ENCODE measurements around the gene SLC7A14. TPM values are rescaled to one million over a fixed set of nuclear protein-coding genes. Genes with fewer than 3 reads are reported as not detected.

SLC7A14 gene
- polyA plus RNA-seq, 3 donors from 2014 or later: not detected

GRCh38 chr3:170517242-170517945 is 68.5 kb downstream of the SLC7A14 start:
- Mint-ChIP-seq H3K36me3 (no peaks in the 10 kb centered on the region), H3K4me3 (no peak overlapping the region), H3K27ac (no peak overlapping the region), H3K27me3 (ENCODE audit: low read depth in 3 of 3) (peaks cover 0 to 7% (median 0%) of the 10 kb centered on the region in 3 donors), H3K4me1 (no peaks in the 10 kb centered on the region), H3K9me3 (no peaks in the 10 kb centered on the region)
- DNase-seq: no peak

- no peak for DNase-seq
- Mint-ChIP-seq H3K9me3 (no peaks in the 10 kb centered on the region), H3K27ac (no peak overlapping the region), H3K4me3 (no peak overlapping the region), H3K27me3 (ENCODE audit: low read depth in 3 of 3) (peaks cover 0 to 14% (median 0%) of the 10 kb centered on the region in 3 donors), H3K4me1 (no peaks in the 10 kb centered on the region), H3K36me3 (no peaks in the 10 kb centered on the region)
Observed at GRCh38 chr3:170513642-170514041, 72.2 kb downstream of the SLC7A14 start.

- Mint-ChIP-seq H3K9me3 (no peaks in the 10 kb centered on the region), H3K27ac (no peak overlapping the region), H3K27me3 (ENCODE audit: low read depth in 3 of 3) (peaks cover 0 to 11% (median 0%) of the 10 kb centered on the region in 3 donors), H3K4me3 (no peak overlapping the region), H3K36me3 (no peaks in the 10 kb centered on the region), H3K4me1 (no peaks in the 10 kb centered on the region)
- no peak for DNase-seq
Observed at GRCh38 chr3:170511371-170511770, 74.5 kb downstream of the SLC7A14 start.

GRCh38 chr3:170508839-170509238 is 77.0 kb downstream of the SLC7A14 start:
- no peaks in the 10 kb centered on the region for H3K9me3 Mint-ChIP-seq
- no peaks in the 10 kb centered on the region for H3K36me3 Mint-ChIP-seq
- no peaks in the 10 kb centered on the region for H3K4me1 Mint-ChIP-seq
- H3K27me3 Mint-ChIP-seq (ENCODE audit: low read depth in 3 of 3): peaks cover 0 to 10% (median 0%) of the 10 kb centered on the region in 3 donors
- DNase-seq: no peak
- no peak overlapping the region for H3K27ac Mint-ChIP-seq
- no peak overlapping the region for H3K4me3 Mint-ChIP-seq

- H3K4me3 Mint-ChIP-seq: no peak overlapping the region
- no peaks in the 10 kb centered on the region for H3K36me3 Mint-ChIP-seq
- no peaks in the 10 kb centered on the region for H3K4me1 Mint-ChIP-seq
- no peaks in the 10 kb centered on the region for H3K9me3 Mint-ChIP-seq
- DNase-seq: no peak
- H3K27me3 Mint-ChIP-seq (ENCODE audit: low read depth in 3 of 3): peaks cover 0 to 10% (median 0%) of the 10 kb centered on the region in 3 donors
- no peak overlapping the region for H3K27ac Mint-ChIP-seq
Observed at GRCh38 chr3:170508291-170508690, 77.6 kb downstream of the SLC7A14 start.

GRCh38 chr3:170507063-170507462 is 78.8 kb downstream of the SLC7A14 start:
- Mint-ChIP-seq H3K4me3 (no peak overlapping the region), H3K27ac (no peak overlapping the region), H3K4me1 (no peaks in the 10 kb centered on the region), H3K27me3 (ENCODE audit: low read depth in 3 of 3) (peaks cover 0 to 10% (median 0%) of the 10 kb centered on the region in 3 donors), H3K9me3 (no peaks in the 10 kb centered on the region), H3K36me3 (no peaks in the 10 kb centered on the region)
- DNase-seq: no peak

GRCh38 chr3:170506556-170506955 is 79.3 kb downstream of the SLC7A14 start:
- Mint-ChIP-seq H3K4me3 (no peak overlapping the region), H3K27me3 (ENCODE audit: low read depth in 3 of 3) (peaks cover 0 to 10% (median 3%) of the 10 kb centered on the region in 3 donors), H3K9me3 (no peaks in the 10 kb centered on the region), H3K4me1 (no peaks in the 10 kb centered on the region), H3K27ac (no peak overlapping the region), H3K36me3 (no peaks in the 10 kb centered on the region)
- DNase-seq: no peak

- DNase-seq: no peak
- no peak overlapping the region for H3K4me3 Mint-ChIP-seq
- H3K4me1 Mint-ChIP-seq: no peaks in the 10 kb centered on the region
- H3K27me3 Mint-ChIP-seq (ENCODE audit: low read depth in 3 of 3): peaks cover 0 to 7% (median 3%) of the 10 kb centered on the region in 3 donors
- no peak overlapping the region for H3K27ac Mint-ChIP-seq
- no peaks in the 10 kb centered on the region for H3K9me3 Mint-ChIP-seq
- no peaks in the 10 kb centered on the region for H3K36me3 Mint-ChIP-seq
Observed at GRCh38 chr3:170502297-170502696, 83.6 kb downstream of the SLC7A14 start.

GRCh38 chr3:170500995-170501394 is 84.9 kb downstream of the SLC7A14 start:
- Mint-ChIP-seq H3K27ac (no peak overlapping the region), H3K4me1 (no peaks in the 10 kb centered on the region), H3K27me3 (ENCODE audit: low read depth in 3 of 3) (peaks cover 0 to 7% (median 3%) of the 10 kb centered on the region in 3 donors), H3K36me3 (no peaks in the 10 kb centered on the region), H3K9me3 (no peaks in the 10 kb centered on the region), H3K4me3 (no peak overlapping the region)
- no peak for DNase-seq

GRCh38 chr3:170500462-170500861 is 85.4 kb downstream of the SLC7A14 start:
- no peaks in the 10 kb centered on the region for H3K9me3 Mint-ChIP-seq
- no peak overlapping the region for H3K4me3 Mint-ChIP-seq
- no peaks in the 10 kb centered on the region for H3K4me1 Mint-ChIP-seq
- no peaks in the 10 kb centered on the region for H3K36me3 Mint-ChIP-seq
- H3K27ac Mint-ChIP-seq: no peak overlapping the region
- H3K27me3 Mint-ChIP-seq (ENCODE audit: low read depth in 3 of 3): peaks cover 0 to 7% (median 3%) of the 10 kb centered on the region in 3 donors
- DNase-seq: no peak

- DNase-seq: no peak
- Mint-ChIP-seq H3K27ac (no peak overlapping the region), H3K27me3 (ENCODE audit: low read depth in 3 of 3) (peaks cover 0 to 7% (median 1%) of the 10 kb centered on the region in 3 donors), H3K4me1 (no peaks in the 10 kb centered on the region), H3K9me3 (no peaks in the 10 kb centered on the region), H3K36me3 (no peaks in the 10 kb centered on the region), H3K4me3 (no peak overlapping the region)
Observed at GRCh38 chr3:170499562-170500156, 86.2 kb downstream of the SLC7A14 start.

- Mint-ChIP-seq H3K36me3 (no peaks in the 10 kb centered on the region), H3K4me1 (no peaks in the 10 kb centered on the region), H3K27ac (no peak overlapping the region), H3K27me3 (ENCODE audit: low read depth in 3 of 3) (peaks cover 0 to 12% (median 1%) of the 10 kb centered on the region in 3 donors), H3K4me3 (no peak overlapping the region), H3K9me3 (no peaks in the 10 kb centered on the region)
- no peak for DNase-seq
Observed at GRCh38 chr3:170497207-170498095, 88.4 kb downstream of the SLC7A14 start.

GRCh38 chr3:170496868-170497140 is 89.1 kb downstream of the SLC7A14 start:
- no peak overlapping the region for H3K27ac Mint-ChIP-seq
- H3K36me3 Mint-ChIP-seq: no peaks in the 10 kb centered on the region
- H3K9me3 Mint-ChIP-seq: no peaks in the 10 kb centered on the region

More at GRCh38 chr3:170496868-170497140, 89.1 kb downstream of the SLC7A14 start:
- Mint-ChIP-seq H3K27me3 (ENCODE audit: low read depth in 3 of 3) (peaks cover 1 to 11% (median 2%) of the 10 kb centered on the region in 3 donors), H3K4me1 (no peaks in the 10 kb centered on the region), H3K4me3 (no peak overlapping the region)
- no peak for DNase-seq
